Hepatocyte (in vitro differentiated cells): ENCODE results near the gene ZFYVE28.

Source experiments
- EZH2 ChIP-seq: fragments of 200-600 bp; sonication (generic); IDR thresholded peaks from 2 replicates; pipeline ENCODE4 v1.6.1; 2016; ENCODE audit warnings: antibody characterized with exemption, mild to moderate bottlenecking, borderline replicate concordance
- EZH2phosphoT487 ChIP-seq: fragments of 200-600 bp; sonication (generic); IDR thresholded peaks from one replicate; pipeline ENCODE4 v1.6.1; 2018; ENCODE audit warnings: antibody characterized with exemption, mild to moderate bottlenecking, low read depth, moderate library complexity; ENCODE audit not compliant: unreplicated experiment, severe bottlenecking
- TF ChIP-seq, protein P1 (sequence below): fragments of 200-600 bp; sonication (generic); IDR thresholded peaks from 2 replicates; pipeline ENCODE4 v1.5.1; 2016; ENCODE audit warnings: antibody characterized with exemption, mild to moderate bottlenecking; ENCODE audit not compliant: poor library complexity

DNA sequence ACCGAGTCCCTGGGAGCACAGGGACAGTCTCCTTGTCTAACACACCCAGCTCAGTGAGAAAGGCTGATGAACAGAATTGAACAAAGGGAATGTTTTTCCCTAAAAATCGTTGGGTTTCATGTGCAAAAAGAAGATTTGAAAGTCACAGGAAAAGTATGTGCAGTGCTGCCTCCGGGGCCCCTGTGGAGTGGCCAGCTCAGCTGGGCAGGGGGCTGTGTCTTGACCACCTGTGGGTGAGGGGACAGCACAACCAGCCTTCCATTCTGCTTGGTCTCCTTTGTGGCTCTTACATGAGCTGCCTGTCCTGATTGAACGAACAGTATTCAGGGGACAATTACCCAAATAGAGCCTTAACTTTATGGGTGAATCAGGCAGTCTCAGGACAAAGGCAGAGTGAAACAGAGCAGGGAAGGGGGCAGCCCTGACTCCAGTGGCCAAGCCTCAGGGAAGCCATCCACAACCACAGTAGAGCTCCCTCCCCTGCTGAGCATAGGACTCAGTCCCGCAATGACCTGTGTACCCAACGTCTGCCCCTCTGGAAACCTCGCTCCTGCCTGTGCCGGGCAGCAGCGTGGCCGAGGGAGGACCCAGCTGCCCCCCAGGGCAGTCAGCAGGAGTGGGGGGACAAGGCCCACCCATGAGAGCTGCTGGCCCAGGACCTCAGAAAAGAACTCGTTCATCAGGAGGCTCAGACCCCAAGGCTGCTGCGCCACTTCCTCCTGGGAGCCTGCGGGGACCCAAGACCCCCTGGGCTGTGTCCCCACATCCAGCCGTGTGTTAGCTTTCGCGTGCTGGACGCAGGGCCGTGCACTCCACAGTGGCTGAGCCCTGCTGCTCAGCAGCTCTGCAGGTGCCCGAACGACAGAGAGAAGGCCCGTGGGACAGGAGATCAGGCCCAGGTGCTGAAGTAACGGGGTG lies 96.9 kb downstream of the ZFYVE28 start:
- TF ChIP-seq, protein P1, sequence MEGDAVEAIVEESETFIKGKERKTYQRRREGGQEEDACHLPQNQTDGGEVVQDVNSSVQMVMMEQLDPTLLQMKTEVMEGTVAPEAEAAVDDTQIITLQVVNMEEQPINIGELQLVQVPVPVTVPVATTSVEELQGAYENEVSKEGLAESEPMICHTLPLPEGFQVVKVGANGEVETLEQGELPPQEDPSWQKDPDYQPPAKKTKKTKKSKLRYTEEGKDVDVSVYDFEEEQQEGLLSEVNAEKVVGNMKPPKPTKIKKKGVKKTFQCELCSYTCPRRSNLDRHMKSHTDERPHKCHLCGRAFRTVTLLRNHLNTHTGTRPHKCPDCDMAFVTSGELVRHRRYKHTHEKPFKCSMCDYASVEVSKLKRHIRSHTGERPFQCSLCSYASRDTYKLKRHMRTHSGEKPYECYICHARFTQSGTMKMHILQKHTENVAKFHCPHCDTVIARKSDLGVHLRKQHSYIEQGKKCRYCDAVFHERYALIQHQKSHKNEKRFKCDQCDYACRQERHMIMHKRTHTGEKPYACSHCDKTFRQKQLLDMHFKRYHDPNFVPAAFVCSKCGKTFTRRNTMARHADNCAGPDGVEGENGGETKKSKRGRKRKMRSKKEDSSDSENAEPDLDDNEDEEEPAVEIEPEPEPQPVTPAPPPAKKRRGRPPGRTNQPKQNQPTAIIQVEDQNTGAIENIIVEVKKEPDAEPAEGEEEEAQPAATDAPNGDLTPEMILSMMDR = no peak
- TF ChIP-seq EZH2 (no peak), EZH2phosphoT487 (no peak)
